ENCODE data around the gene HIGD1A.
A peak's percentile ranks its signal among the peaks of the same experiment; 100 is the strongest.

HIGD1A gene

GRCh38 chr3:42764561-42765295 is 39.6 kb downstream of the HIGD1A start:
- no peak for FAIRE-seq
- no peak for TF ChIP-seq SPI1 (IDR thresholded peaks at IDR 0.05; ENCODE audit: low read depth, low read length)
- no peak for TF ChIP-seq TAF1 (IDR thresholded peaks at IDR 0.05; ENCODE audit: low read depth, low read length)
- no peak for TF ChIP-seq POLR2AphosphoS5 (IDR thresholded peaks at IDR 0.05; ENCODE audit: low read depth, low read length)
- TF ChIP-seq POLR2A (IDR thresholded peaks at IDR 0.05; ENCODE audit: low read depth, low read length) = no peak
- TF ChIP-seq PAX5 (IDR thresholded peaks at IDR 0.05; ENCODE audit: insufficient read depth, low read length, severe bottlenecking) = no peak
- no peak for TF ChIP-seq POU2F2 (IDR thresholded peaks at IDR 0.05; ENCODE audit: low read depth, low read length)

GRCh38 chr3:42764115-42764514 is 40.2 kb downstream of the HIGD1A start:
- TF ChIP-seq PAX5 (IDR thresholded peaks at IDR 0.05; ENCODE audit: insufficient read depth, low read length, severe bottlenecking) (no peak), TAF1 (IDR thresholded peaks at IDR 0.05; ENCODE audit: low read depth, low read length) (no peak), POLR2A (IDR thresholded peaks at IDR 0.05; ENCODE audit: low read depth, low read length) (no peak), POU2F2 (IDR thresholded peaks at IDR 0.05; ENCODE audit: low read depth, low read length) (no peak), POLR2AphosphoS5 (IDR thresholded peaks at IDR 0.05; ENCODE audit: low read depth, low read length) (no peak), SPI1 (IDR thresholded peaks at IDR 0.05; ENCODE audit: low read depth, low read length) (no peak)
- FAIRE-seq = no peak
- no peak for DNase-seq (ENCODE audit: insufficient read length, low spot score)

More at GRCh38 chr3:42764561-42765295, 39.6 kb downstream of the HIGD1A start:
- DNase-seq (ENCODE audit: insufficient read length, low spot score) = no peak

- TF ChIP-seq SPI1 (IDR thresholded peaks at IDR 0.05; ENCODE audit: low read depth, low read length) (no peak), POLR2AphosphoS5 (IDR thresholded peaks at IDR 0.05; ENCODE audit: low read depth, low read length) (no peak), TAF1 (IDR thresholded peaks at IDR 0.05; ENCODE audit: low read depth, low read length) (no peak), PAX5 (IDR thresholded peaks at IDR 0.05; ENCODE audit: insufficient read depth, low read length, severe bottlenecking) (no peak), POLR2A (IDR thresholded peaks at IDR 0.05; ENCODE audit: low read depth, low read length) (no peak), POU2F2 (IDR thresholded peaks at IDR 0.05; ENCODE audit: low read depth, low read length) (no peak)
- DNase-seq (ENCODE audit: insufficient read length, low spot score) = no peak
- no peak for FAIRE-seq
Observed at GRCh38 chr3:42763021-42763420, 41.3 kb downstream of the HIGD1A start.

- DNase-seq (ENCODE audit: insufficient read length, low spot score) (no peak), FAIRE-seq (no peak)
- TF ChIP-seq TAF1 (IDR thresholded peaks at IDR 0.05; ENCODE audit: low read depth, low read length) (no peak), POLR2A (IDR thresholded peaks at IDR 0.05; ENCODE audit: low read depth, low read length) (no peak), POU2F2 (IDR thresholded peaks at IDR 0.05; ENCODE audit: low read depth, low read length) (no peak), POLR2AphosphoS5 (IDR thresholded peaks at IDR 0.05; ENCODE audit: low read depth, low read length) (no peak)
Observed at GRCh38 chr3:42762046-42762724, 42.1 kb downstream of the HIGD1A start.

- TF ChIP-seq POLR2A (IDR thresholded peaks at IDR 0.05; ENCODE audit: low read depth, low read length) (no peak), TAF1 (IDR thresholded peaks at IDR 0.05; ENCODE audit: low read depth, low read length) (no peak), POLR2AphosphoS5 (IDR thresholded peaks at IDR 0.05; ENCODE audit: low read depth, low read length) (no peak), POU2F2 (IDR thresholded peaks at IDR 0.05; ENCODE audit: low read depth, low read length) (no peak), SPI1 (IDR thresholded peaks at IDR 0.05; ENCODE audit: low read depth, low read length) (no peak), PAX5 (IDR thresholded peaks at IDR 0.05; ENCODE audit: insufficient read depth, low read length, severe bottlenecking) (no peak)
- DNase-seq (ENCODE audit: insufficient read length, low spot score) (no peak), FAIRE-seq (no peak)
Observed at GRCh38 chr3:42758126-42758525, 46.2 kb downstream of the HIGD1A start.

- FAIRE-seq (no peak), DNase-seq (ENCODE audit: insufficient read length, low spot score) (no peak)
- TF ChIP-seq POLR2A (IDR thresholded peaks at IDR 0.05; ENCODE audit: low read depth, low read length) (no peak), SPI1 (IDR thresholded peaks at IDR 0.05; ENCODE audit: low read depth, low read length) (no peak)
Observed at GRCh38 chr3:42756681-42757213, 47.5 kb downstream of the HIGD1A start.

GRCh38 chr3:42755681-42756578 is 48.4 kb downstream of the HIGD1A start:
- no peak for TF ChIP-seq SPI1 (IDR thresholded peaks at IDR 0.05; ENCODE audit: low read depth, low read length)
- FAIRE-seq (peak; percentile 20), DNase-seq (ENCODE audit: insufficient read length, low spot score) (no peak)

- TF ChIP-seq SPI1 (IDR thresholded peaks at IDR 0.05; ENCODE audit: low read depth, low read length) (no peak), POLR2AphosphoS5 (IDR thresholded peaks at IDR 0.05; ENCODE audit: low read depth, low read length) (no peak)
- DNase-seq (ENCODE audit: insufficient read length, low spot score) (no peak), FAIRE-seq (no peak)
Observed at GRCh38 chr3:42753757-42754156, 50.5 kb downstream of the HIGD1A start.

GRCh38 chr3:42752961-42753360 is 51.3 kb downstream of the HIGD1A start:
- FAIRE-seq = no peak
- TF ChIP-seq SPI1 (IDR thresholded peaks at IDR 0.05; ENCODE audit: low read depth, low read length) (no peak), PAX5 (IDR thresholded peaks at IDR 0.05; ENCODE audit: insufficient read depth, low read length, severe bottlenecking) (no peak), POLR2AphosphoS5 (IDR thresholded peaks at IDR 0.05; ENCODE audit: low read depth, low read length) (no peak), POU2F2 (IDR thresholded peaks at IDR 0.05; ENCODE audit: low read depth, low read length) (no peak), POLR2A (IDR thresholded peaks at IDR 0.05; ENCODE audit: low read depth, low read length) (no peak), TAF1 (IDR thresholded peaks at IDR 0.05; ENCODE audit: low read depth, low read length) (no peak)

More at GRCh38 chr3:42752961-42753360, 51.3 kb downstream of the HIGD1A start:
- DNase-seq (ENCODE audit: insufficient read length, low spot score) = no peak
